Upper lobe of left lung (tissue), 6 donors: Measurements from ENCODE around the gene ALDH7A1. TPM values are rescaled to one million over a fixed set of nuclear protein-coding genes. Genes with fewer than 3 reads are reported as not detected.

Experiments used
- ATAC-seq, 2 donors: fragments of 200-7000 bp; cut with Tn5 transposase; one replicate each; pipeline ENCODE4 v1.9.1; 2022; ENCODE audit warnings: mild to moderate bottlenecking in 2 of 2, moderate library complexity in 2 of 2; ENCODE audit not compliant: low FRiP score in 2 of 2
- DNase-seq, 2 donors: peaks; one replicate each; pipeline ENCODE4 v3.0.0-alpha.2; 2019 to 2020
- H3K27ac ChIP-seq, 4 donors: fragments of 200-600 bp; sonication (generic); one replicate each; pipeline ENCODE4 v1.5.1; 2016 to 2019
- H3K27me3 ChIP-seq, 4 donors: fragments of 200-600 bp; sonication (generic); one replicate each; pipeline ENCODE4 v1.5.1; 2017 to 2019
- H3K36me3 ChIP-seq, 4 donors: fragments of 200-600 bp; sonication (generic); one replicate each; pipeline ENCODE4 v1.5.1; 2016 to 2019
- H3K4me1 ChIP-seq, 4 donors: fragments of 200-600 bp; sonication (generic); one replicate each; pipeline ENCODE4 v1.5.1; 2018 to 2019
- H3K4me3 ChIP-seq, 4 donors: fragments of 200-600 bp; sonication (generic); one replicate each; pipeline ENCODE4 v1.5.1; 2017 to 2019; ENCODE audit warnings: mild to moderate bottlenecking in 2 of 4, moderate library complexity in 1 of 4
- H3K9me3 ChIP-seq, 4 donors: fragments of 200-600 bp; sonication (generic); one replicate each; pipeline ENCODE4 v1.5.1; 2018 to 2019
- CTCF ChIP-seq, 6 experiments: fragments of 450-650 bp in 4 of 6; fragments of 200-600 bp in 2 of 6; sonication (generic) in 2 of 6; IDR thresholded peaks; one replicate each; pipeline ENCODE4 v1.5.1; 2016 to 2019; ENCODE audit warnings: antibody characterized with exemption in 6 of 6
- EP300 ChIP-seq, 4 donors: sonication (generic); formaldehyde crosslinking; IDR thresholded peaks; one replicate each; pipeline ENCODE4 v1.5.1; 2017; ENCODE audit warnings: antibody characterized with exemption in 4 of 4, control low read depth in 2 of 4
- POLR2A ChIP-seq, 4 donors: fragments of 450-650 bp; IDR thresholded peaks; one replicate each; pipeline ENCODE4 v1.5.1; 2016 to 2017; ENCODE audit warnings: antibody characterized with exemption in 4 of 4, mild to moderate bottlenecking in 2 of 4
- POLR2AphosphoS5 ChIP-seq, 2 donors: sonication (generic); formaldehyde crosslinking; IDR thresholded peaks; one replicate each; pipeline ENCODE4 v1.5.1; 2017; ENCODE audit warnings: antibody characterized with exemption in 2 of 2
- WGBS, 2 donors: methylation state at CpG; one replicate each; pipeline ENCODE4 v1.1.5; 2017 to 2018; 5-methylcytosine and 5-hydroxymethylcytosine counted together
- total RNA-seq, 6 donors: library from RNA; depleted of rRNA in 4 of 6; stranded (reverse); fragments of >200 nt in 4 of 6; gene quantifications; one replicate each; pipeline versions ENCODE4 v1.1.0 to v1.2.1, GENCODE V29; 2016 to 2021
- donor health status: DM: no; HTN: no; CAD: no; lungs with moderate emphysema.
- donor health status: DM: no; HTN: yes; CAD: no; lungs with severe emphysema.

The ALDH7A1 gene
- total RNA-seq, 6 donors from 2014 or later: 19.3 to 41.4 (median 30.0) TPM

GRCh38 chr5:126490167-126490940 is 104.7 kb downstream of the ALDH7A1 start:
- DNase-seq (no peak), ATAC-seq (peak in 1 of 2 donors; percentile 64)
- peaks cover 10 to 82% (median 34%) of the 10 kb centered on the region in 4 donors for H3K36me3 ChIP-seq
- 86 to 87% methylated on average over 12 of the region's 12 CpGs for WGBS, 2 donors
- TF ChIP-seq EP300 (IDR thresholded peaks at IDR 0.05) (no peak), POLR2A (IDR thresholded peaks at IDR 0.05) (no peak), CTCF (IDR thresholded peaks at IDR 0.05) (no peak), POLR2AphosphoS5 (IDR thresholded peaks at IDR 0.05) (no peak)
- no peak overlapping the region for H3K27ac ChIP-seq
- H3K4me3 ChIP-seq: no peak overlapping the region
- no peaks in the 10 kb centered on the region for H3K9me3 ChIP-seq
- no peaks in the 10 kb centered on the region for H3K27me3 ChIP-seq
- H3K4me1 ChIP-seq: no peaks in the 10 kb centered on the region

GRCh38 chr5:126488443-126489065 is 106.5 kb downstream of the ALDH7A1 start:
- H3K27me3 ChIP-seq: no peaks in the 10 kb centered on the region
- WGBS, 2 donors: 83 to 87% methylated on average over 7 of the region's 7 CpGs
- H3K9me3 ChIP-seq: no peaks in the 10 kb centered on the region
- DNase-seq (no peak), ATAC-seq (no peak)
- no peak for TF ChIP-seq POLR2AphosphoS5 (IDR thresholded peaks at IDR 0.05)
- no peak for TF ChIP-seq POLR2A (IDR thresholded peaks at IDR 0.05)
- TF ChIP-seq EP300 (IDR thresholded peaks at IDR 0.05): no peak
- no peaks in the 10 kb centered on the region for H3K4me1 ChIP-seq
- no peak overlapping the region for H3K4me3 ChIP-seq
- peaks cover 22 to 89% (median 41%) of the 10 kb centered on the region in 4 donors for H3K36me3 ChIP-seq
- peak overlapping the region in 1 of 4 donors; percentile 12 for H3K27ac ChIP-seq

GRCh38 chr5:126487596-126487995 is 107.4 kb downstream of the ALDH7A1 start:
- H3K27ac ChIP-seq: no peak overlapping the region
- TF ChIP-seq EP300 (IDR thresholded peaks at IDR 0.05) (no peak), POLR2A (IDR thresholded peaks at IDR 0.05) (no peak), CTCF (IDR thresholded peaks at IDR 0.05) (no peak), POLR2AphosphoS5 (IDR thresholded peaks at IDR 0.05) (no peak)

GRCh38 chr5:126486332-126486731 is 108.7 kb downstream of the ALDH7A1 start:
- ATAC-seq: no peak
- H3K4me3 ChIP-seq: no peak overlapping the region
- no peak for DNase-seq
- no peaks in the 10 kb centered on the region for H3K4me1 ChIP-seq
- WGBS, 2 donors: 79 to 98% methylated on average over 3 of the region's 3 CpGs
- no peak for TF ChIP-seq POLR2A (IDR thresholded peaks at IDR 0.05)
- no peak for TF ChIP-seq EP300 (IDR thresholded peaks at IDR 0.05)
- TF ChIP-seq POLR2AphosphoS5 (IDR thresholded peaks at IDR 0.05): no peak
- no peak for TF ChIP-seq CTCF (IDR thresholded peaks at IDR 0.05)
- H3K27me3 ChIP-seq: no peaks in the 10 kb centered on the region
- H3K27ac ChIP-seq: no peak overlapping the region
- no peaks in the 10 kb centered on the region for H3K9me3 ChIP-seq
- peaks cover 22 to 94% (median 37%) of the 10 kb centered on the region in 4 donors for H3K36me3 ChIP-seq

More at GRCh38 chr5:126487596-126487995, 107.4 kb downstream of the ALDH7A1 start:
- no peaks in the 10 kb centered on the region for H3K4me1 ChIP-seq
- DNase-seq: no peak
- no peaks in the 10 kb centered on the region for H3K27me3 ChIP-seq
- ATAC-seq: no peak
- H3K9me3 ChIP-seq: no peaks in the 10 kb centered on the region
- peaks cover 22 to 89% (median 37%) of the 10 kb centered on the region in 4 donors for H3K36me3 ChIP-seq
- no peak overlapping the region for H3K4me3 ChIP-seq

- peaks cover 22 to 94% (median 35%) of the 10 kb centered on the region in 4 donors for H3K36me3 ChIP-seq
- H3K27me3 ChIP-seq: no peaks in the 10 kb centered on the region
- DNase-seq (no peak), ATAC-seq (no peak)
- TF ChIP-seq EP300 (IDR thresholded peaks at IDR 0.05) (no peak), POLR2A (IDR thresholded peaks at IDR 0.05) (no peak), POLR2AphosphoS5 (IDR thresholded peaks at IDR 0.05) (no peak), CTCF (IDR thresholded peaks at IDR 0.05) (no peak)
- no peaks in the 10 kb centered on the region for H3K9me3 ChIP-seq
- no peaks in the 10 kb centered on the region for H3K4me1 ChIP-seq
- no peak overlapping the region for H3K27ac ChIP-seq
- no peak overlapping the region for H3K4me3 ChIP-seq
- WGBS, 2 donors: 84 to 100% methylated on average over 2 of the region's 2 CpGs
These were observed 110.8 kb downstream of the ALDH7A1 start for GRCh38 chr5:126484253-126484652.
